ENCODE results near the gene LMAN2.
A peak's percentile ranks its signal among the peaks of the same experiment; 100 is the strongest.

The LMAN2 gene

GRCh38 chr5:177304392-177305119, 46.9 kb downstream of the LMAN2 start:
- Histone ChIP-seq H3K27me3 (ENCODE audit: insufficient read depth, low read depth) (no peaks in the 10 kb centered on the region), H3K36me3 (ENCODE audit: insufficient read depth) (no peaks in the 10 kb centered on the region), H3K4me2 (peak overlapping the region; percentile 89), H3K4me3 (IDR thresholded peaks at IDR 0.05; ENCODE audit: insufficient read depth, low read depth, low read length) (no peak overlapping the region), H3K4me1 (ENCODE audit: low read depth, poor library complexity, severe bottlenecking) (peaks cover 46% of the 10 kb centered on the region), H4K20me1 (ENCODE audit: insufficient read depth) (no peaks in the 10 kb centered on the region), H3K79me2 (ENCODE audit: insufficient read depth, low read depth) (peaks cover 24% of the 10 kb centered on the region), H3K9ac (peak overlapping the region; percentile 55; the same call in 1 of the 2 replicates), H2AFZ (ENCODE audit: low read depth) (no peak overlapping the region), H3K27ac (peak overlapping the region; percentile 55; the same call in 1 of the 2 replicates)
- no peak for TF ChIP-seq CTCF (conservative IDR thresholded peaks at IDR 0.05; ENCODE audit: low read depth, low read length)

- H2AFZ ChIP-seq (ENCODE audit: low read depth), result peak overlapping the region; percentile 69; the same call in 1 of the 2 replicates
- peak overlapping the region; percentile 55; the same call in 1 of the 2 replicates for H3K9ac ChIP-seq
- no peaks in the 10 kb centered on the region for H3K36me3 ChIP-seq (ENCODE audit: insufficient read depth)
- H3K27ac ChIP-seq, result peak overlapping the region; percentile 55
- peaks cover 24% of the 10 kb centered on the region for H3K79me2 ChIP-seq (ENCODE audit: insufficient read depth, low read depth)
- peak overlapping the region; percentile 89; the same call in 1 of the 2 replicates for H3K4me2 ChIP-seq
- no peak overlapping the region for H3K4me3 ChIP-seq (IDR thresholded peaks at IDR 0.05; ENCODE audit: insufficient read depth, low read depth, low read length)
- TF ChIP-seq CTCF (conservative IDR thresholded peaks at IDR 0.05; ENCODE audit: low read depth, low read length), result no peak
- H4K20me1 ChIP-seq (ENCODE audit: insufficient read depth), result no peaks in the 10 kb centered on the region
- peaks cover 46% of the 10 kb centered on the region for H3K4me1 ChIP-seq (ENCODE audit: low read depth, poor library complexity, severe bottlenecking)
- no peaks in the 10 kb centered on the region for H3K27me3 ChIP-seq (ENCODE audit: insufficient read depth, low read depth)
Observed at GRCh38 chr5:177303925-177304391, 47.5 kb downstream of the LMAN2 start.

GRCh38 chr5:177303121-177303924, 48.1 kb downstream of the LMAN2 start, which contains the start of the genes PRELID1 and RAB24:
TSS of gene PRELID1 (plus strand) at chr5:177303799. CDS start at chr5:177303986, 187 bp downstream.
TSS of gene RAB24 (minus strand) at chr5:177303719. CDS start at chr5:177303288, 431 bp downstream.
- Histone ChIP-seq H3K9ac (peak within 1 kb of the TSS; percentile 55; the same call in 1 of the 2 replicates), H3K27ac (peak within 1 kb of the TSS; percentile 55), H3K27me3 (ENCODE audit: insufficient read depth, low read depth) (no peaks in the 10 kb centered on the region), H3K79me2 (ENCODE audit: insufficient read depth, low read depth) (peaks cover 24% of the 10 kb centered on the region), H3K4me1 (ENCODE audit: low read depth, poor library complexity, severe bottlenecking) (peaks cover 46% of the 10 kb centered on the region), H3K4me2 (peak within 1 kb of the TSS; percentile 89), H3K4me3 (IDR thresholded peaks at IDR 0.05; ENCODE audit: insufficient read depth, low read depth, low read length) (no peak within 1 kb of the TSS), H4K20me1 (ENCODE audit: insufficient read depth) (no peaks in the 10 kb centered on the region), H2AFZ (ENCODE audit: low read depth) (peak within 1 kb of the TSS; percentile 69), H3K36me3 (ENCODE audit: insufficient read depth) (no peaks in the 10 kb centered on the region)
- no peak for TF ChIP-seq CTCF (conservative IDR thresholded peaks at IDR 0.05; ENCODE audit: low read depth, low read length)

- no peak overlapping the region; the same call in 1 of the 2 replicates for H3K9ac ChIP-seq
- no peaks in the 10 kb centered on the region for H3K27me3 ChIP-seq (ENCODE audit: insufficient read depth, low read depth)
- no peak for TF ChIP-seq CTCF (conservative IDR thresholded peaks at IDR 0.05; ENCODE audit: low read depth, low read length)
- no peak overlapping the region for H3K27ac ChIP-seq
- no peaks in the 10 kb centered on the region for H4K20me1 ChIP-seq (ENCODE audit: insufficient read depth)
- H3K4me3 ChIP-seq (IDR thresholded peaks at IDR 0.05; ENCODE audit: insufficient read depth, low read depth, low read length), result no peak overlapping the region
- H3K4me2 ChIP-seq, result peak overlapping the region; percentile 39
- H3K36me3 ChIP-seq (ENCODE audit: insufficient read depth), result no peaks in the 10 kb centered on the region
- H3K79me2 ChIP-seq (ENCODE audit: insufficient read depth, low read depth), result peaks cover 24% of the 10 kb centered on the region
- peaks cover 46% of the 10 kb centered on the region for H3K4me1 ChIP-seq (ENCODE audit: low read depth, poor library complexity, severe bottlenecking)
- H2AFZ ChIP-seq (ENCODE audit: low read depth), result no peak overlapping the region
Observed at GRCh38 chr5:177302354-177303110, 48.9 kb downstream of the LMAN2 start.

Measured in KMS-11 (cell line).